Measurements from ENCODE around the gene NDUFB7. TPM values are rescaled to one million over a fixed set of nuclear protein-coding genes. Genes with fewer than 3 reads are reported as not detected.
"Not testable (repeated sequence)": the region's sequence is repeated elsewhere in the genome, so short reads cannot be mapped to it uniquely, and the experiment has no call there.

NDUFB7 gene
- total RNA-seq, 1 donor from 2014 or later, result 501 TPM

- H3K9me3 ChIP-seq (replicated peaks), result no peaks in the 10 kb centered on the region
- TF ChIP-seq CTCF (IDR thresholded peaks at IDR 0.05; ENCODE audit: borderline replicate concordance), result no peak
- no peaks in the 10 kb centered on the region for H3K4me1 ChIP-seq
- intact Hi-C loops (cut with micrococcal nuclease), result no loop called here
- no peak overlapping the region for H3K4me3 ChIP-seq
- no peak for DNase-seq
- H3K27ac ChIP-seq (replicated peaks), result no peak overlapping the region
- peaks cover 10% of the 10 kb centered on the region for H3K27me3 ChIP-seq (ENCODE audit: low read depth)
- H3K36me3 ChIP-seq, result no peaks in the 10 kb centered on the region
Observed at GRCh38 chr19:14612657-14613056, 40.8 kb upstream of the NDUFB7 start.

DNA sequence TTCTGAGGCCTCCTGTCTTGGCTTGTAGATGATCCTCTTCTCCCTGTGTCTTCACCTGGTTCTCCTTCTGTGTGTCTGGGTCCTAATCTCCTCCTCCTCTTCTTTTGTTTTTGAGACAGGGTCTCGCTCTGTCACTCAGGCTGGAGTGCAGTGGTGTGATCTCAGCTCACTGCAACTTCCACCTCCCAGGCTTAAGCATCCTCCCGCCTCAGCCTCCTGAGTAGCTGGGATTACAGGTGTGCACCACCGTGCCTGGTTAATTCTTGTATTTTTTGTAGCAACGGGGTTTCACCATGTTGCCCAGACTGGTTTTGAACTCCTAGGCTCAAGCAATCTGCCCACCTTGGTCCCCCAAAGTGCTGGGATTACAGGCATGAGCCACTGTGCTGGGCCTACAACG, 40.4 kb upstream of the NDUFB7 start:
- H3K27me3 ChIP-seq (ENCODE audit: low read depth), result peaks cover 10% of the 10 kb centered on the region
- intact Hi-C loops (cut with micrococcal nuclease); H3K27ac ChIP-seq (replicated peaks): not testable (repeated sequence)

GRCh38 chr19:14611051-14611450, 39.2 kb upstream of the NDUFB7 start:
- Histone ChIP-seq H3K27me3 (ENCODE audit: low read depth) (peaks cover 8% of the 10 kb centered on the region), H3K4me1 (no peaks in the 10 kb centered on the region), H3K9me3 (replicated peaks) (no peaks in the 10 kb centered on the region), H3K36me3 (no peaks in the 10 kb centered on the region), H3K27ac (replicated peaks) (no peak overlapping the region), H3K4me3 (no peak overlapping the region)
- DNase-seq, result no peak
- TF ChIP-seq CTCF (IDR thresholded peaks at IDR 0.05; ENCODE audit: borderline replicate concordance), result no peak
- intact Hi-C loops (cut with micrococcal nuclease), result no loop called here

More for the DNA sequence above, 40.4 kb upstream of the NDUFB7 start:
- not testable (repeated sequence) for H3K9me3 ChIP-seq (replicated peaks); H3K36me3 ChIP-seq; H3K4me3 ChIP-seq; DNase-seq; H3K4me1 ChIP-seq

GRCh38 chr19:14606627-14607026, 34.8 kb upstream of the NDUFB7 start:
- H3K4me3 ChIP-seq, result no peak overlapping the region
- no peaks in the 10 kb centered on the region for H3K36me3 ChIP-seq
- no peaks in the 10 kb centered on the region for H3K4me1 ChIP-seq
- no peak for TF ChIP-seq CTCF (IDR thresholded peaks at IDR 0.05; ENCODE audit: borderline replicate concordance)
- peaks cover 15% of the 10 kb centered on the region for H3K27me3 ChIP-seq (ENCODE audit: low read depth)
- H3K9me3 ChIP-seq (replicated peaks), result peaks cover 7% of the 10 kb centered on the region
- DNase-seq, result no peak
- H3K27ac ChIP-seq (replicated peaks), result no peak overlapping the region
- intact Hi-C loops (cut with micrococcal nuclease), result no loop called here

DNA sequence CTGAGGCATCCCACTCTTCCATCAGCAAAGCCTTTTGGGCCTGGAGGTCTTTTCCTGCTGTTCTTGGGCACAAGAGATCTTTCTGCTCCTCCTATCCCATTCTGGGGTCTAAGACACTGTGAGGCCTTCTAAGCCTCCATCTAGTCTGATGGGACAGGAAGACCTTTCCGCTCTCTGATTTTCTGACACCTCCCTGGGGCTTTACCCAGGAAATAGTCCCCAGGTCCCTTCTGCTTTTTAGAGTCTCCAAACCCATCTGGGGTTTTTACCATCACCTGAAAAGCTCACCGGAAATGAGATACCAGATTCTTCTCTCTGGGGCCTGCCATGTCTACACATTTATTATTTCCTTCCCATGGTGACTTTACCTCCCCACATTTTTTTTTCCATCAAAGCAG, 32.1 kb upstream of the NDUFB7 start:
- H3K36me3 ChIP-seq, result no peaks in the 10 kb centered on the region
- TF ChIP-seq CTCF (IDR thresholded peaks at IDR 0.05; ENCODE audit: borderline replicate concordance), result no peak
- no peak for DNase-seq
- no peak overlapping the region for H3K27ac ChIP-seq (replicated peaks)
- H3K27me3 ChIP-seq (ENCODE audit: low read depth), result peaks cover 26% of the 10 kb centered on the region
- peaks cover 7% of the 10 kb centered on the region for H3K9me3 ChIP-seq (replicated peaks)
- intact Hi-C loops (cut with micrococcal nuclease), result no loop called here
- no peak overlapping the region for H3K4me3 ChIP-seq
- no peaks in the 10 kb centered on the region for H3K4me1 ChIP-seq

DNA sequence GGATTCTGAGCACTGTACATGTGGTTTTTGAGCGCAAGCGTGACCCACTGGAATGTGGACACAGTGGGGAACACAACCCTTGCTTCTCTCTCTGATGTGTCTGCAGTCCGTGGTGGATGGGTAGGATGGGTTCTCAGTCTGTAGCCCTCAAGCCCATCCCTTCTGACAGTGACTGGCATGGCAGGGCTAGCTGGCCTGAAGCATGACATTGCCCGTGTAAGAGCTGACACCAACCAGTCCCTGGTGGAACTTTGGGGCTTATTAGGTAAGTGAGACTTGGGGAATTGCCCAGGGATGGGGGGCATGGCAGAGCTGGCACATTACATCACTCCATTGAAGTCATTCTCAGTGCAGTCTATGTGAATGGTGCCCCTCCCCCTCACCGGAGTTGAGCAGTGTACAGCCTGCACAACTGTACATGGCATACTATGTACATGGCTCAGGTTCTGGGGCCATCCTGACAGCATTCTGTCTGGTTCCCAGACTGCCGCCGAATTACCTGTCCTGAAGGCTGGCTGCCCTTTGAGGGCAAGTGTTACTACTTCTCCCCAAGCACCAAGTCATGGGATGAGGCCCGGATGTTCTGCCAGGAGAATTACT, 27.8 kb upstream of the NDUFB7 start:
- Histone ChIP-seq H3K4me1 (no peaks in the 10 kb centered on the region), H3K4me3 (no peak overlapping the region), H3K27me3 (ENCODE audit: low read depth) (peaks cover 23% of the 10 kb centered on the region), H3K27ac (replicated peaks) (no peak overlapping the region), H3K9me3 (replicated peaks) (peaks cover 7% of the 10 kb centered on the region), H3K36me3 (no peaks in the 10 kb centered on the region)
- DNase-seq, result no peak
- TF ChIP-seq CTCF (IDR thresholded peaks at IDR 0.05; ENCODE audit: borderline replicate concordance), result no peak
- intact Hi-C loops (cut with micrococcal nuclease), result no loop called here

All from left ventricle myocardium inferior (tissue), 1 donor.